T1000 (cell line): ENCODE measurements around the gene ESPNL.
A peak's percentile ranks its signal among the peaks of the same experiment; 100 is the strongest.

Experiments used
- DNase-seq: peaks from one replicate; lab custom pipeline; 2025; ENCODE audit warnings: mixed read lengths; lab: John Stamatoyannopoulos, UW

ESPNL gene

DNA sequence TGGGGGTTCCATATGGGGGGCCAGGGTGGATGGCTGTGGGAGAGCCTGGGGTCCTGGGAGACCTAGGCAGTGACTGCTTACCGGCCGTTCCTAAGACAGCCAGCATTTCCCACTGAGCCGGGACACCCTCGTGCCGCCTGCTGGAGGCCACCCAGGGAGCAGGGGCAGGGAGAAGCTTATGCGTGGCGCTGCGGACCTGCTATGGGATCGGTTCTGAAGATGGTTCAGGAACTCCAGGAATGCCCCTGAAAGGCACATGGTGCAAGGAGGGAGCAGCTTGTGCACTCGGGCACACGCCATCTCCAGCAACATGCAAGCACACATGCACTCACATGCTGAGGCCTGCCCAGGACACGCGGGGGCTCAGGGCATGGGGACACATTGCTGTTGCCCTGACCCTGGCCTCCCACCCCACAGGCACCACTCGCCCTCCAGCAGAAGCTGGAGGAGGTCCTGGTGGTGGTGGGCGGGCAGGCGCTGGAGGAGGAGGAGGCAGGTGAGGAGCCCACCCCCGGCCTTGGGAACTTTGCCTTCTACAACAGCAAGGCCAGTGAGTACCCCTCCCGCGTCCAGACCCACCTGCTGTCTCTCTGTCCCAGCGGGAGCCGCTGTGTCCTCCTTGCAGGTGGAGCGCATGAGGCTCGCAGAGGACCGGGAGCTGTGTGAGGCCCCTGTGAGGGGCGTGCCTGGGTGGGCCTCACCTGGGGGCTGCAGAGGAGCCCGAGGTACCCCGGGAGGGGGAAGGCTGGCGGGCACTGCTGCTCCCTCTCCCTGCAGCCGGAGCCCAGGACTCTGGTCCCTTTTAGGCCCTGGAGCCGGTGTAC lies 42.5 kb downstream of the ESPNL start:
- no peak for DNase-seq

DNA sequence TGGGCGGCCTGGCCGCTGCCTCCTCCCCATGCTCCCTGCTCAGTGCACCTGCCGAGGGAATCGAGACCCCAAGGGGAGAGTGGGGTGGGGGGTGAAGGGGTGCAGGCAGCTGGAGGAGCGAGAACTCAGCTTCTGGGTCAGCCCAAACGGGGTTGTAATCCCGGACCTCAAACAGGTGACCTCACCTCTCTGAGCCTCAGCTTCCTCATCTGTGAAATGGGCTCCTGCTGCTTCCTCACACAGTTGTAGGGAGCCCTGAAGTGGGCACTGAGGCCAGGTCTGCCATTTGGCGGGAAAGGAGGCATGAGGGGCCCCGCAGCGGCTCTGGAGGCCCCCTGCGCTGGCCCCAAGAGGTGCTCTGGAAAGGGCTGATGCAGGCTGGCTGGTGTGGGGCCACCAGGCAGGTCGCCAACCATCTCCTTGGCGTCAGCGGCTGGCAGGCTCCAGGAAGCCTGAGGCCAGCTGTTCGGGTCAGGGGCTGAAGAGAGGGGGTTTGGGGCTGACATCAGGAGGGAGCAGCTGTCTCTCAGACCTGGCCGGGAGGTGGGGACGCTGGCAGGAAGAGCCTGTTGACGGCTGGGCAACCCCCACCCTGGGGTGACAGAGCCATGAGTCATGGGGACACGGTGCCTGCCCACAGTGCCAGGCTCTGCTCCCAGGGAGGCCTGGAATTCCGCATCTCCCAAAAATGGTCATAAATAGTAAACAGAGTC lies 43.3 kb downstream of the ESPNL start:
- peak; percentile 73 for DNase-seq

DNA sequence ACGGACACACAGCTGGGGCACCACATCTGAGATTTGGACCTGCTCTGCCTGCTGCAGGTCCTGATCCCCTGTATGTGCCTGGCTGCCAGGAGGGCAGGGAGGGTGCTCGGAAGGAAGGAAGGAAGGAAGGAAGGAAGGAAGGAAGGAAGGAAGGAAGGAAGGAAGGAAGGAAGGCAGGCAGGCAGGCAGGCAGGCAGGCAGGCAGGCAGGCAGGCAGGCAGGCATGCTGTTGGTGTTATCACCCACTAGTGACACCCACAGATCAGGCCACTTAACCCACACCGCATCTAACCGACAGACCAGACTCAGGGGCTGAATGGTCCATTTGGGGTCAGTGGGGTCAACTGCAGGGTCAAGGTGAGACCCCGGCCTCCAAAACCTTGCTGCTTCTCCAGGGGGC lies 44.1 kb downstream of the ESPNL start:
- DNase-seq, result no peak

DNA sequence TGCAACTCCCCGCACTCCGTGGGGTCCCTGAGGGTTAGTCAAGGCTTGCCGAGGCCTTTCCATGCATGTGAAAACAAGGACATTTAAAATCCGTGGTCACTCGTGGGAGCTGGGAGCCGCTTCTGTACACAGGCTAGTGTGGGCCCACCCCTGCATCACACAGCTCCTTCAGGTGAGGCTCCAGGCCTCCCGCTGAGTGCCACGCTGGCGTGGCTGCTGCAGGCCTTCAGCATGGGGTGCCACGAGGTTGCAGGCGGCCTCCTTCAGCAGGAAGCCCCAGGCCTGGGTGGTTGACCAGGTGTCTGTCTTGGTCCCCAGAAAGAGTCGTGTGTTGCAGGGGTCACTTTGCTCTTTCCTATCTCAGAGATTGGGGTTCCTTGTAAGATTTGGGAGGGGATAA lies 44.9 kb downstream of the ESPNL start:
- DNase-seq, result no peak

DNA sequence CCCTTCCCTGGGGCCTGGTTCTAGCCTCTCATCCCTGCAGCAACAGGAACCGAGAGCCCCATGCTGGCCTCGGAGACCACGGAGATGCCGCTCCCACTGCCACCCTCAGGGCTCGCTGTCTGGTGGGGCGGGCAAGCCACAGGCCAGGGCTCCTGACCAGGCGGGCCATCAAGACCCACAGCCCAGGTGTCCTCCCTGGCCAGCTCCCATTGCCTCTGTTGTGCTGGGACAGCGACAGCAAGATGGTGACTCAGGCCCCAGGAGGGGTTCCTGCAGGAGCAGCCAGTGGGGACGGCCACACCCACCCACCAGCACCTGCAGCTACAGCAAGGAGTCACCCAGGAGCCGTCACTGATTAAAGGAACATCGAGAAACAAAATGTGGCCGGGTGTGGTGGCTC lies 45.7 kb downstream of the ESPNL start:
- DNase-seq, result no peak

DNA sequence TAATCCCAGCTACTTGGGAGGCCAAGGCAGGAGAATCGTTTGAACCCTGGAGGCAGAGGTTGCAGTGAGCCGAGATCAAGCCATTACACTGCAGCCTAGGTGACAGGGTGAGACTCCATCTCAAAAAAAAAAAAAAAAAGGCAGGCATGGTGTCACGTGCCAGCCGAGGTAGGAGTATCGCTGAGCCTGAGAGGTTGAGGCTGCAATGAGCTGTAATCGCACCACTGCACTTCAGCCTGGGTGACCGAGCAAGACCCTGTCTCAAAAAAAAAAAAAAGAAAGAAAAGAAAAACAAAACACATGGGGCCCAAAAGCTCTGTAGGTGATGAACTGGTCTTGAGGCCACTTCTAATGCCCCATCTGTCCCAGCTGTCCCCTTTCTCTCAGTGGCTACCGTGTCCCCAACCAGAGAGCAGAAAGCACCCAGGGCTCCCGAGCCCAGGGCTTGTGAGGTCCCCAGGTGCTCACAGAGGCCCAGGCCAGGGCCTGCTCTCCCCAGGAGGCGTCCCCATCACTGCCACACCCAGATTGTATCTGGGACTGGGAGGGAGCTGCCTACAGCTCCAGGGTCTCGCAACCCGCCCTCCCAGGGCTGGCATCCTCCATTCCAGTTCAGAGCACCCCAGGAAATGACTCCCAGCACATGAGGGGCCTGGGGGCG lies 46.9 kb downstream of the ESPNL start:
- no peak for DNase-seq

DNA sequence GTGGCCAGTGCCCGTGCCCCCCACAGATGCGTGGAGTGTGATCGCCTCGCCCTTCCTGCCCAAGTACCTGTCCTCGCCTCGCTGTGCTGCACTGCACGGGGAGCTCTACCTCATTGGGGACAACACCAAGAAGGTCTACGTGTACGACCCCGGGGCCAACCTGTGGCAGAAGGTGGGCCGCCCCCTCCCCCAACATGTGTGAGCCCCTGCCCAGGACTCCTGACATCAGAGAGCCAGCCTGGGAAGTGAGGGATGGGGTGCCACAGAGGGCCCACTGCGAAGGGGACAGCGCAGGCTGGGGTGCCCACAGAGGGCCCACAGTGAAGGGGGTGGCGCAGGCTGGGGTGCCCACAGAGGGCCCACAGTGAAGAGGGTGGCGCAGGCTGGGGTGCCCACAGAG lies 48.8 kb downstream of the ESPNL start:
- no peak for DNase-seq

DNA sequence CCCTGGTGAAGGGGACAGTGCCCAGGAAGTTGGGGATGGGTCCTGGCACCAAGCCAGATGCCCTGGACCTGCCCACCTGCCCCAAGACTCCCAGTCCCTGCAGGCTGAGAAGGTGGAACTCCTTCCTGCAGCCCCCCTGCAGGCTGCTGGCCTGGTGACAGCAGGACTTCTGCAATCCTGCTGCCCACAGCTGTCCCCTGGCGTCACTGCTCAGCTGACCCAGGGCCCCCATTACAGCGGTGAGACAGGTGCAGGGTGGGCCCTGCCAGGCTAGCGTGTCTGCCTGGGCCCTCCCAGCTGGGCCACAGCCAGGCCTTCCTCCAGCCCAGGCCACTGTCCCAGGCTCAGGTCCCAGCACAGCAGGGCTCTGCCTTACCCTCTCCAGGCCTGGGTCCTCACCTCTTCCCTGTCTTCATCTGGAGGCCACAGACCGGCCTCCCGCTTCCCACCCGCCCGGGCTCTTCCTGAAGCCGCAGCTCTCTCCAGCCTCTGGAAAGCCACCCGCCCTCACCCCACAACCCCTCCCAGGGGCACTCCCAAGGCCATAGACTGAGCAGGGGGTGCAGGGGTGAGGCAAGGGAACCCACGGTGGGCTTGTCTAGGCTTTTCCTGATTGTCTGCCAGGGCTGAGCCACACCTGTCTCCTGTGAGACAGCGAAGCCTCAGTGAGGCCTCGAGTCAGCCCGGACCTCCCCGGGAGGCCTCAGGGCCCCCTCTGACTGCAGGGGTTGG lies 49.9 kb downstream of the ESPNL start:
- DNase-seq, result no peak

DNA sequence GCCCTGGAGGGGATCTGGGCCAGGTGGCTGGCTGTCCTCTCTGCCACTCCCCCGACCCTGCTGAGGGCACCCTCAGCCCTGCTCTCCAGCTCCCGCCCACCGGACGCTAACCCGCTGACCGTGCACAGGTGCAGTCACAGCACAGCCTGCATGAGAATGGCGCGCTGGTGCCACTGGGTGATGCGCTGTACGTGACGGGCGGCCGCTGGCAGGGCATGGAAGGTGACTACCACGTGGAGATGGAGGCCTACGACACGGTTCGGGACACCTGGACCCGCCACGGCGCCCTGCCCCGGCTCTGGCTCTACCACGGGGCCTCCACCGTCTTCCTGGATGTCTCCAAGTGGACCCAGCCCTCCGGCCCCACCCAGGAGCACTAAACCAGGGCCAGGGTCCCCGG lies 50.5 kb downstream of the ESPNL start:
- DNase-seq, result no peak

DNA sequence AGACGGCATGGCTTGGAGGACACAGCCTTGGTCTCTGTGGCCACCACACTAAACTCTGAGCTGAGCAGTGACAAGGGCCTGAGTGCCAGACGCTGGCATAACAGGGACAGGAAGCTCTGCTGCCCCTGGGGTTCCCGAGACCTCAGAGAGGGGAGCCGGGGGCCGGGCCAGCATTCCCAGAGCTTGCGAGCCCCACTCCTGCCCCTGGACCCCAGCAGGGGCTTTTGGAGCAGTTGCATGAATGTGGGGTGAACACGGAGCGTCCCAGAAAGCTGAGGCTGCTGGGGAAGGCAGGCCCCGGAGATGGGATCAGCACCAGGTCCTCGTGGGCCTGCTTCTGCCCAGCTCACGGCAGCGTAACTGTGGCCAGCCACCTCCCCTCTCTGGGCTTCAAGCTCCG lies 51.1 kb downstream of the ESPNL start:
- no peak for DNase-seq

DNA sequence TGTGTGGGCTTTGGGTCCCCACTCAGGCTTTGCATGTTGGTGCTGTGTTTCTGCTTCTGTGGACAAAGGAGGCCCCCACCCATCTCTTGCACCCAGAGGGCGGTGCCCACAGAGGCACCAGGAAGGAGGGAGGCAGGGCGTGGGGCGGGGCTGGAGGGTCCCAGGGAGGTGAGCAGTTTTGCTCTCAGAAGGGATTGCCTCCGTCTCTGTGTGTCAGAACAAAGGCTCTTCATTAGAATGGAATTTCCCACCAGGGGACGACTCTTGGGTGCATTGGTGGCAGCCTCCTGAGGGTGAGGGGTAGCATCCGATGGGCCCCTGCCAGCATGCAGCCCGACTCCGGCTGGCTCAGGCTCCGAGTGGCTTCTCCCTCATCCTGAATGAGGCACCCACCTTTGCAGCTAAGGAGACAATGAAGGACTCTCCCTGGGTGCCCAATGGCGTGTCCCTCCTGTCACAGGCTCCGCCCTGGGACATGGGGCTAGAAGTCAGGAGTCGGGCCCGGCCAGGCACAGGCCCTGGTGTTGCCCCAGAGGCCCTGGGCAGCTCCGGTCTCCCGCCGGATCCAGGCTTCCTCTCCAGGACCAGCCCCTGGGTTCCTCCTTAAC lies 51.6 kb downstream of the ESPNL start:
- no peak for DNase-seq

DNA sequence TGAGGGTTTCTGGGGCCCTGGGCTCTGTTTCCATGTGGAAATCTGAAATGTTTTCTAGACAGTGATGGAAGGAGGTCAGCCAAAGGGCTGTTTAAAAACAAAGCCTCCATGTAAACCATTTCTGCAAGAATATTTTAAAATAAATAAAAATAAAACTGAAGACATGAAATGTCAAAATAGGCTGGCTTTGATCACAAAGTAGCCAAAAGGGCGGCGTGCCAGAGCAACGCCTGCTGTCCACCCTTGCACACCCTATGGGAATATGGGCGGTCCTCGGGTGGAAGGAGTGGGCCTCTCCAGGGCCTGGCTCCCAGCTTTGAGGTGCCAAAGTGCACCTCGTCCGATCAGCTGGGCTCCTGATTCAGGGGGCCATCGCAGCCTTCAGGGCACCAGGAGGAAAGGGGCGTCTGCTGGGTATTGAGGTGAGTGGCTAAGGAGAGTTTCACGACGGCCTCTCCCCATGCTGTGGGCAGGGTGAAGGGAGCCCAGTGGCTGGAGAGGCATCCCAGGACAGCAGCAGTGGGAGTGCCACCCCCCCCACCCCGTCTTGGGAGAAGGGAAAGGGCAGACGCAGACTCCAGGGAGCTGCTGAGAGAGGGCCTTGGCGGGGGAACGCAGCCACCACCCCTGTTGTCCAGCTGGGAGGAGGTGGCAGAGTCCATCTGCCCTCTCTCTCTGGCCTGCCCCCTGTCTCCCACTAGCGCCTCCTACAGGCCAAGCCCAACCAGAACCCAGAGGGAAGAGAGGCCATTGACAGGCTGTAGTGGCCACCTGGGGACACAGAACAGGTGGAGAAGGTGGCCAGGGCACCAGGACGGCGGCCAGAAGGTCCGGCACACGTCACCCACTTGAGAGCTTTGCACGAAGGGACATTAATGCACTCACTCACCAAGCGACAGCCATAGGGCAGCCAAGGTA lies 52.9 kb downstream of the ESPNL start:
- no peak for DNase-seq

DNA sequence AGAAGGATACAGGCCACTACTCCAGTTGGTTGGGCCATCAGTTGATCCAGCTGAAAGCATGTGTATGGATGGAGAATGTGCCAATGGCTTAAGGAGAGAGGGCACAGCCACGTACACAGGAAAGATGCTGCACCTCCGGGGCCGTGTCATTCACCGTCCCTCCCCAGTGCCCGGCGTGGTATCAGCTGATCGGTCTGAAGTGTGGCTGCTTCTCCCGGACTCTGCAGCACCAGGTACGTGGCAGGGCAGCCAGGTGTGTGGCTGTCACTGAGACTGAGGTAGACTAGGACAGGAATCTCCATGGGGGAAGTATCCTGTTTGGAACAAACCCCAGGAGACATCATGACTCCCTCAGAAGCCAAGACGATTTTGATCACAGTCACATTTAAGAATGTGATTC lies 54.4 kb downstream of the ESPNL start:
- DNase-seq, result no peak

DNA sequence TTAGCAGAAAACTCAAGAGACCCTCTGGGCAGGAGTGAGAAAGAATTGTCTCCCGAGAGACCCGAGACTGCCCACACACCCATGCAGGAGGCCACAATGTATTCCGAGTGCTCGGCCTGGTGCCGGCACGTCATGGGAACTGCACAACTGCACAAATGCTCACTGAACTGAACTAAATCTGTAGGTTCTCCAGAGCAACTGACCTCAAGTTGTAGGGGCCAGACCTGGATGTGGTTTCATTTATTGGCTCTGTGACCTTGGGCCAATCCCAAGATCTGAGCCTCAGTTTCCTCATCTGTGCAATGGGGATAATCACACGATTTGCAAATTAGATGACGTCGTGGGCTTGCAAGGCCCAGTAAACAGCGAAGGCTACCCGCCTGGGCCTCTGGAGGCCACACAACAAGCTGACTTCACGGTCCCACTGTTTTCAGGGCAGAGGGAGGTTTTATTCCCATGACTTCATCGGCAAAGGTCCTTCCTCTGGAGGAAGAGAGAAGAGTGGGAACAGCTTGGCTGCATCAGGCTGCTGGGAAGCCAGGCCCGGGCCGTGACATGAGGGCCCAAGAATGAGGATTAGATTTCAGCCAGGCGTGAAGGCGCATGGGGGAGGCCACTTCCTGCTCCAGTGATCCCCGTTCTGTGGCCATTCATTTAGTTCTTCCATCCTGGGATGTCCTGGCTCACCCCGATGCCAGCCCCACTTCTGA lies 55.1 kb downstream of the ESPNL start:
- DNase-seq, result no peak

DNA sequence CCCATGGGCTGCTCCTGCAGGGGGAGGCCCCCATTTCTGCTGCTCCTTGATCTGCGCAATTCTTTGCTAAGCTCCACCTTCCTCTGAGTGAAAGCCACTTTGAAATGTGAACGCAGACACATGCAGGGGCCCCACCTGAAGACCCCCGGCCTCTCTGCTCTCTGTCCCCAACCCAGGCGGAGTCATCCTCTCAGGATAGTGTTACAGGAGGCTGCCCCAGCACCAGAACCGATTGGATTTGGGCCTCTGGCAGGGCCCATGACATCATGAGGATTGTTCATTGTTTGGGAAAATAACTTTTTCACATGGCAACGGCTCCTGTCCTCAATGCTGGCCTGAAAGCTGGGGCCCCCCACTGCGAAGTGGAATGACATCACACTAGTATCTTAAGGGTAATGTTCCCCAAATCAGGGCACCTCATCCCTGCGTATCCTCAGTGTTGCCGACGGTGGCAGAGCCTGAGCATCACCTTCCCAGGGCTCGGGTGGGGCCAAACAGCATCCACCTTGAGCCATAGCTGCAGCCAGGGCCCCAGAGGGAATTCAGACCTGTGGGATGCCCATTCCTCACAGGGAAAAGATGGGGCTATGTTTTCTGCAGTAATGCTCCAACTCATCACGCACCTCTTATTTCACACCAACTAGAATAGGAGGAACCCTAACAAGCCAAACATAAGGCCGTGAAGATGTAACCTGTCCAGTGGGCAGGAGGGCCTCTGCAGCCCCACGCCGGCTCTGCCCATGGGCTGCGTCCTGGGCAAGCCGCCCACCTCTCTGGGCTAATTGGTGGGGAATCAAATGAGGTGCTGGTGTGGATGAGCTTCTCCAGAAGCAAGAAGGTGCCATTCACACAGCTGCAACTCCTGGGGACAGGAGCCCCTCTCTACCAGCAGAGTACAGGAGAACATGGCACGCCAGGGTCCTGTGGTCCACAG lies 55.9 kb downstream of the ESPNL start:
- no peak for DNase-seq

DNA sequence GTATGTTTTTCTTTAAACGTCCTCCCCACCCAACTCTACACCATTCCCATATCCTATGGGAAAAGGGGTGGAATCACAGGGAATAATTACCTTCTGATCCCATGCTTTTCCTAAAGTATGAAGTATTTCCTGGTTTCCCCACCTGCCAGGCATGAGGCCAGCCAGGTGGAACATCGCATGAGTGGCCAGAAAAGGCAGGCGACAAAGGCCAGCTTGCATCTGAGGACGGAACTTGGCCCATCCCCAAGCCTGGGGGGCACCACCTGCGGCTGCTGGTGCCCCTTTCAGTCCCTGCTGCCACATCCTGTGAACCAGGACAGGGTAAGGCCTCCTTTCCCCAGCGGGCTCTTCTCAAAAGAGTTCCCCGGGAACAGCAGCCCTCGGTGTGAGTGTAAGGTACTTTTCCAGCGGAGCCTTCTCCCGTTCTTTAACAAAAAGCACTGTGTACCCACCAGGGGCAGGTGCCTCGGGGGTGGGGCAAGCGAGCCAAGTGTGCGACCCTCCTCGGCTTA lies 57.4 kb downstream of the ESPNL start:
- no peak for DNase-seq

DNA sequence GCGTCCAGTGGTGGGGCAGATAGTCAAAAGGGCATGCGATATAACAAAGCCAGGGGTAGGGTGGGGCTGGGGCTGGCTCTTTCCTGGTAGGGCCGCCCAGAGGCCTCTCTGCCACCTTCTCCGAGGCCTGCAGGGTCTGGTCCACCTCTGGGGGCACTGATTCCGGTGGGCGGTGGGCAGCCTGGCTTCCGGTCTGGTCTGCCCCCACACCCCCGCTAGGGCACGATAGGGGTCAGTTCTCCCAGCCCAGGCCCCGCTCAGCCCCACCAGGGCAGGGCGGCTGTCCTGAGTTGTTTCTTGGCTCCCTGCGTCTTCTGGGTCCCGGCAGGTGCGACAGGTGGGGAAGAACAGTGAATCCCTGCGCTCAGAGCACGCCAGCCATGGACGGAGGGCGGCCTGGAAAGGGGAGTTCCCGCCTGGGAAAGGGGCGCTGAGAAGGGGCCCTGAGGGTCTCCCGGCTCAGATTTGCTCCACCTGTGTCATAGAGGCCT lies 57.9 kb downstream of the ESPNL start:
- no peak for DNase-seq

DNA sequence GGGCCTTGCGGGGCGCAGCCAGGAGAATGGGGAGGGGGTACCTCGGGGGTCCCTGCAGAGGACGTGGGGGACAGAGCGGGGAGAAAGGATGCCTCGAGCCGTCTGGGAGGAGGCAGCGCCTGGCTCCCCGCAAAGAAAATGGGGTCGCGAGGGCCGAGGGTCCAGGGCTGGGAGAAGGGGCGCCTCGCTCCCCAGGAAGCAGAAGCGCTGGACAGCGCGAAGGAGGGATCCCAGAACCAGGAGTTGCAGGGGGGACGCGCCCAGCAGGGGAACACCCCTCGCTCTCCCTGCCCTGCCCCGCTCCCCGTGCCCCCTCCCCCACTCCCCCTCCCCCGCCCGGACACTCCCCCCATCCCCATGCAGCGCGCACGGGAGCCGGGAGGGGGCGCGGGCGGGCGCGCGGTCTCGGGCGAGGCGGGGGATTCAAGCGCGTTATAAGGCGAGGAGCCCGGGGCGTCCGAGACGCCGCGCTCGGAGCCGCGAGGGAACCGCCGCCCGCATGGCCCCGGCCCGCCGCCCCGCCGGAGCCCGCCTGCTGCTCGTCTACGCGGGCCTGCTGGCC lies 58.5 kb downstream of the ESPNL start, which contains the start of gene ERFE:
ERFE (plus strand) TSS at position 462 of the 562 bp plus-strand sequence; CDS start at position 500, 38 bp downstream.
- DNase-seq, result peak; percentile 30
